Muscle of leg (tissue), 11 donors: ENCODE measurements around the gene RABGAP1L. TPM values are rescaled to one million over a fixed set of nuclear protein-coding genes. Genes with fewer than 3 reads are reported as not detected.

Source experiments
- DNase-seq: peaks from one replicate; pipeline ENCODE4 v3.0.0; 2013
- H3K27ac ChIP-seq: one replicate; pipeline ENCODE4 v1.5.1; 2013; ENCODE audit warnings: mild to moderate bottlenecking, low read length, control low read depth
- H3K27me3 ChIP-seq: one replicate; pipeline ENCODE4 v1.6.1; 2013; ENCODE audit warnings: low read length; ENCODE audit not compliant: control insufficient read depth, insufficient read depth
- H3K36me3 ChIP-seq: one replicate; pipeline ENCODE4 v1.6.1; 2013; ENCODE audit warnings: low read length; ENCODE audit not compliant: control insufficient read depth, insufficient read depth
- H3K4me1 ChIP-seq: one replicate; pipeline ENCODE4 v1.6.1; 2013; ENCODE audit warnings: low read length; ENCODE audit not compliant: control insufficient read depth, insufficient read depth
- H3K4me3 ChIP-seq: one replicate; pipeline ENCODE4 v1.5.1; 2013; ENCODE audit warnings: low read length, control low read depth
- H3K9me3 ChIP-seq: replicated peaks from 2 replicates; pipeline ENCODE4 v1.6.1; 2013; ENCODE audit warnings: low read depth, low read length; ENCODE audit not compliant: control insufficient read depth
- WGBS: methylation state at CpG from one replicate; pipeline ENCODE4 v1.1.5; 2013; ENCODE audit warnings: missing lambda C conversion rate; ENCODE audit not compliant: insufficient coverage; 5-methylcytosine and 5-hydroxymethylcytosine counted together
- polyA plus RNA-seq, 8 donors: library from polyadenylated mRNA; unstranded; fragments of 120-200 nt; gene quantifications; one replicate each; pipeline versions ENCODE4 v1.2.1 to v1.2.3, GENCODE V29; 2013; ENCODE audit warnings: inconsistent platforms in 1 of 8, low replicate concordance in 1 of 8; ENCODE audit not compliant: insufficient read length in 8 of 8, insufficient read depth in 1 of 8
- total RNA-seq: library from RNA; stranded (reverse); fragments of 120-200 nt; gene quantifications from one replicate; pipeline ENCODE4 v1.2.4, GENCODE V29; 2013

The RABGAP1L gene
- total and polyA plus RNA-seq, 9 donors, result 9.8 to 27.2 (median 11.6) TPM

- Histone ChIP-seq H3K4me1 (peaks cover 8% of the 10 kb centered on the region), H3K27ac (no peak overlapping the region), H3K4me3 (no peak overlapping the region), H3K9me3 (no peaks in the 10 kb centered on the region), H3K27me3 (no peaks in the 10 kb centered on the region), H3K36me3 (no peaks in the 10 kb centered on the region)
- 100% methylated on average over 2 of the region's 3 CpGs for WGBS
- DNase-seq, result no peak
These were observed 776.8 kb downstream of the RABGAP1L start for GRCh38 chr1:174935961-174936727.

- H3K4me3 ChIP-seq, result peak overlapping the region; percentile 2
These were observed 779.1 kb downstream of the RABGAP1L start for GRCh38 chr1:174938281-174939007.

GRCh38 chr1:174939775-174940545, 780.6 kb downstream of the RABGAP1L start:
- WGBS, result 68% methylated on average over 2 of the region's 3 CpGs
- no peak overlapping the region for H3K4me3 ChIP-seq
- no peaks in the 10 kb centered on the region for H3K27me3 ChIP-seq
- H3K9me3 ChIP-seq, result no peaks in the 10 kb centered on the region
- no peak overlapping the region for H3K27ac ChIP-seq
- H3K4me1 ChIP-seq, result peaks cover 8% of the 10 kb centered on the region
- peak; percentile 26 for DNase-seq
- H3K36me3 ChIP-seq, result no peaks in the 10 kb centered on the region

More at GRCh38 chr1:174938281-174939007, 779.1 kb downstream of the RABGAP1L start:
- Histone ChIP-seq H3K27ac (peak overlapping the region; percentile 73), H3K36me3 (no peaks in the 10 kb centered on the region), H3K4me1 (peaks cover 8% of the 10 kb centered on the region), H3K27me3 (no peaks in the 10 kb centered on the region), H3K9me3 (no peaks in the 10 kb centered on the region)
- WGBS, result no CpG with 5 or more reads among the region's 6 CpGs
- peak; percentile 90 for DNase-seq

- no peak overlapping the region for H3K27ac ChIP-seq
- H3K36me3 ChIP-seq, result no peaks in the 10 kb centered on the region
- peak; percentile 25 for DNase-seq
- no peaks in the 10 kb centered on the region for H3K9me3 ChIP-seq
- H3K4me1 ChIP-seq, result peaks cover 8% of the 10 kb centered on the region
- WGBS, result 57% methylated on average over 1 of the region's 3 CpGs
- H3K27me3 ChIP-seq, result no peaks in the 10 kb centered on the region
- H3K4me3 ChIP-seq, result no peak overlapping the region
These were observed 781.4 kb downstream of the RABGAP1L start for GRCh38 chr1:174940646-174941175.

GRCh38 chr1:174942547-174943255, 783.4 kb downstream of the RABGAP1L start:
- Histone ChIP-seq H3K4me1 (peaks cover 8% of the 10 kb centered on the region), H3K36me3 (no peaks in the 10 kb centered on the region), H3K4me3 (no peak overlapping the region), H3K27ac (no peak overlapping the region), H3K9me3 (no peaks in the 10 kb centered on the region), H3K27me3 (no peaks in the 10 kb centered on the region)
- DNase-seq, result peak; percentile 55
- 33% methylated on average over 1 of the region's 2 CpGs for WGBS

GRCh38 chr1:174946031-174946430, 786.7 kb downstream of the RABGAP1L start:
- H3K27me3 ChIP-seq, result no peaks in the 10 kb centered on the region
- no peaks in the 10 kb centered on the region for H3K36me3 ChIP-seq
- WGBS, result no CpG with 5 or more reads among the region's 2 CpGs
- DNase-seq, result no peak
- H3K4me3 ChIP-seq, result no peak overlapping the region
- H3K9me3 ChIP-seq, result no peaks in the 10 kb centered on the region
- H3K27ac ChIP-seq, result no peak overlapping the region
- H3K4me1 ChIP-seq, result no peaks in the 10 kb centered on the region

GRCh38 chr1:174949061-174949460, 789.7 kb downstream of the RABGAP1L start:
- H3K4me1 ChIP-seq, result peaks cover 4% of the 10 kb centered on the region
- H3K27ac ChIP-seq, result no peak overlapping the region
- no peaks in the 10 kb centered on the region for H3K36me3 ChIP-seq
- WGBS, result 87% methylated on average over 1 of the region's 1 CpG
- no peaks in the 10 kb centered on the region for H3K9me3 ChIP-seq
- H3K27me3 ChIP-seq, result no peaks in the 10 kb centered on the region
- DNase-seq, result no peak
- H3K4me3 ChIP-seq, result no peak overlapping the region

GRCh38 chr1:174949645-174950044, 790.3 kb downstream of the RABGAP1L start:
- no peaks in the 10 kb centered on the region for H3K27me3 ChIP-seq
- no peak overlapping the region for H3K27ac ChIP-seq
- no peaks in the 10 kb centered on the region for H3K9me3 ChIP-seq
- H3K4me3 ChIP-seq, result no peak overlapping the region
- DNase-seq, result no peak
- H3K4me1 ChIP-seq, result peaks cover 4% of the 10 kb centered on the region
- H3K36me3 ChIP-seq, result no peaks in the 10 kb centered on the region

- no peaks in the 10 kb centered on the region for H3K36me3 ChIP-seq
- WGBS, result 29% methylated on average over 6 of the region's 11 CpGs
- peak overlapping the region; percentile 81 for H3K27ac ChIP-seq
- no peak for DNase-seq
- no peaks in the 10 kb centered on the region for H3K9me3 ChIP-seq
- peaks cover 4% of the 10 kb centered on the region for H3K4me1 ChIP-seq
- H3K27me3 ChIP-seq, result no peaks in the 10 kb centered on the region
- no peak overlapping the region for H3K4me3 ChIP-seq
These were observed 794.2 kb downstream of the RABGAP1L start for GRCh38 chr1:174953285-174954072.
